Neural cell (in vitro differentiated cells): ENCODE measurements around the gene KCTD21. TPM values are rescaled to one million over a fixed set of nuclear protein-coding genes. Genes with fewer than 3 reads are reported as not detected.

Experiments used
- H2AFZ ChIP-seq: fragments of 200-600, 300-800 bp; sonication (generic), shearing (Covaris generic); 2 replicates; pipeline ENCODE4 v1.6.0; 2014; ENCODE audit warnings: low read depth, mild to moderate bottlenecking, antibody characterized with exemption, low read length, moderate library complexity
- H3F3A ChIP-seq: fragments of 200-600 bp; shearing (Covaris generic); 2 replicates; pipeline ENCODE4 v1.6.1; 2016; ENCODE audit warnings: mild to moderate bottlenecking, moderate library complexity, mixed read lengths, antibody characterized with exemption, low read length; ENCODE audit not compliant: insufficient read depth, poor library complexity, severe bottlenecking
- H3K27ac ChIP-seq: fragments of 200-600, 300-800 bp; sonication (generic), shearing (Covaris generic); 2 replicates; pipeline ENCODE4 v1.5.1; 2014; ENCODE audit warnings: mild to moderate bottlenecking, low read length, moderate library complexity
- H3K27me3 ChIP-seq: fragments of 300-800, 200-600 bp; sonication (generic), shearing (Covaris generic); 2 replicates; pipeline ENCODE4 v1.6.0; 2014; ENCODE audit warnings: mild to moderate bottlenecking, low read depth, low read length, moderate library complexity; ENCODE audit not compliant: insufficient read depth
- H3K36me3 ChIP-seq: fragments of 300-800, 200-600 bp; sonication (generic), shearing (Covaris generic); 2 replicates; pipeline ENCODE4 v1.5.1; 2014; ENCODE audit warnings: mild to moderate bottlenecking, antibody characterized with exemption, low read length, moderate library complexity; ENCODE audit not compliant: insufficient read depth
- H3K4me2 ChIP-seq: fragments of 300-800, 200-600 bp; sonication (generic), shearing (Covaris generic); 2 replicates; pipeline ENCODE4 v1.6.0; 2014; ENCODE audit warnings: mild to moderate bottlenecking, low read length
- H3K4me3 ChIP-seq: fragments of 300-800, 200-600 bp; sonication (generic), shearing (Covaris generic); 2 replicates; pipeline ENCODE4 v1.5.1; 2014; ENCODE audit warnings: mild to moderate bottlenecking, low read length, moderate library complexity
- H3K79me2 ChIP-seq: fragments of 200-600 bp; shearing (Covaris generic); replicated peaks from 2 replicates; pipeline ENCODE4 v1.6.0; 2014; ENCODE audit warnings: mild to moderate bottlenecking, low read length, moderate library complexity; ENCODE audit not compliant: insufficient read depth
- H3K9ac ChIP-seq: fragments of 300-800, 200-600 bp; sonication (generic), shearing (Covaris generic); 2 replicates; pipeline ENCODE4 v1.6.1; 2016; ENCODE audit warnings: mild to moderate bottlenecking, low read length, mixed read lengths
- H3K9me2 ChIP-seq: fragments of 200-600 bp; shearing (Covaris generic); 2 replicates; pipeline ENCODE4 v1.6.1; 2016; ENCODE audit warnings: mild to moderate bottlenecking, low read length, mixed read lengths; ENCODE audit not compliant: insufficient read depth
- H3K9me3 ChIP-seq: fragments of 200-600, 300-800 bp; sonication (generic), shearing (Covaris generic); 2 replicates; pipeline ENCODE4 v1.6.1; 2016; ENCODE audit warnings: mild to moderate bottlenecking, mixed run types, low read length, moderate library complexity, mixed read lengths
- H4K20me1 ChIP-seq: fragments of 200-600 bp; shearing (Covaris generic); 2 replicates; pipeline ENCODE4 v1.6.1; 2016; ENCODE audit warnings: mild to moderate bottlenecking, mixed run types; ENCODE audit not compliant: insufficient read depth
- CTCF ChIP-seq: fragments of 450-650 bp; IDR thresholded peaks from 2 replicates; pipeline ENCODE4 v1.5.1; 2014; ENCODE audit warnings: antibody characterized with exemption, mild to moderate bottlenecking, moderate library complexity; ENCODE audit not compliant: poor library complexity, severe bottlenecking
- EP300 ChIP-seq: fragments of 450-650 bp; conservative IDR thresholded peaks from 2 replicates; pipeline ENCODE4 v1.6.1; 2014; ENCODE audit warnings: antibody characterized with exemption, mild to moderate bottlenecking, moderate library complexity; ENCODE audit not compliant: poor library complexity, severe bottlenecking
- EZH2 ChIP-seq: fragments of 200-600, 300-800 bp; shearing (Covaris generic), sonication (generic); IDR thresholded peaks from 2 replicates; pipeline ENCODE4 v1.6.1; 2014; ENCODE audit warnings: antibody characterized with exemption, low read length, borderline replicate concordance, mild to moderate bottlenecking; ENCODE audit not compliant: insufficient read depth, poor library complexity, severe bottlenecking
- MXI1 ChIP-seq: fragments of 450-650 bp; conservative IDR thresholded peaks from 2 replicates; pipeline ENCODE4 v1.6.1; 2014; ENCODE audit warnings: antibody characterized with exemption, mild to moderate bottlenecking; ENCODE audit not compliant: poor library complexity, severe bottlenecking
- POLR2AphosphoS5 ChIP-seq: IDR thresholded peaks from 2 replicates; pipeline ENCODE4 v1.6.1; 2012
- RAD21 ChIP-seq: fragments of 450-650 bp; conservative IDR thresholded peaks from 2 replicates; pipeline ENCODE4 v1.6.1; 2014; ENCODE audit warnings: antibody characterized with exemption, mild to moderate bottlenecking, moderate library complexity
- REST ChIP-seq: IDR thresholded peaks from 2 replicates; pipeline ENCODE4 v1.6.1; 2012; ENCODE audit warnings: borderline replicate concordance
- SMC3 ChIP-seq: fragments of 450-650 bp; conservative IDR thresholded peaks from 2 replicates; pipeline ENCODE4 v1.6.1; 2014; ENCODE audit warnings: antibody characterized with exemption, mild to moderate bottlenecking, moderate library complexity; ENCODE audit not compliant: poor library complexity
- TAF1 ChIP-seq: IDR thresholded peaks from 2 replicates; pipeline ENCODE4 v1.6.1; 2012; ENCODE audit warnings: low read depth
- polyA plus RNA-seq: library from polyadenylated mRNA; depleted of rRNA; stranded (reverse); fragments of >200 nt; gene quantifications from 2 replicates; pipeline ENCODE4 v1.2.3, GENCODE V29; 2014

KCTD21 gene
- polyA plus RNA-seq, 1 donor from 2014 or later, result 1.4 TPM

GRCh38 chr11:78205256-78205655 lies 16.8 kb upstream of the KCTD21 start:
- Histone ChIP-seq H3K9me2 (no peaks in the 10 kb centered on the region), H2AFZ (no peak overlapping the region), H3K4me2 (no peak overlapping the region), H3K36me3 (no peaks in the 10 kb centered on the region), H3F3A (no peaks in the 10 kb centered on the region), H3K9me3 (no peaks in the 10 kb centered on the region), H3K27me3 (no peaks in the 10 kb centered on the region), H4K20me1 (no peaks in the 10 kb centered on the region), H3K4me3 (no peak overlapping the region), H3K9ac (no peak overlapping the region), H3K27ac (no peak overlapping the region), H3K79me2 (no peaks in the 10 kb centered on the region)
- TF ChIP-seq SMC3 (no peak), EZH2 (no peak), REST (no peak), RAD21 (no peak), POLR2AphosphoS5 (no peak), TAF1 (no peak), EP300 (no peak), CTCF (no peak), MXI1 (no peak)

- no peaks in the 10 kb centered on the region for H3K27me3 ChIP-seq
- H3K9me3 ChIP-seq, result no peaks in the 10 kb centered on the region
- no peaks in the 10 kb centered on the region for H3K36me3 ChIP-seq
- TF ChIP-seq EP300 (no peak), REST (no peak), SMC3 (no peak), POLR2AphosphoS5 (no peak), MXI1 (no peak), EZH2 (no peak), TAF1 (no peak), RAD21 (no peak), CTCF (no peak)
- H3K9me2 ChIP-seq, result no peaks in the 10 kb centered on the region
- H2AFZ ChIP-seq, result no peak overlapping the region
- no peaks in the 10 kb centered on the region for H3F3A ChIP-seq
- H3K9ac ChIP-seq, result no peak overlapping the region
- H3K4me3 ChIP-seq, result no peak overlapping the region
- H4K20me1 ChIP-seq, result no peaks in the 10 kb centered on the region
- no peak overlapping the region for H3K4me2 ChIP-seq
- H3K27ac ChIP-seq, result no peak overlapping the region
- no peaks in the 10 kb centered on the region for H3K79me2 ChIP-seq
Measured at GRCh38 chr11:78203184-78203583, 14.8 kb upstream of the KCTD21 start.
